Neuronal stem cell (in vitro differentiated cells): ENCODE measurements around the gene CEPT1.

Source experiments
- DNase-seq: peaks from one replicate; pipeline ENCODE4 v3.0.0-alpha.2; 2013; ENCODE audit warnings: low spot score
- H2AFZ ChIP-seq: one replicate; pipeline ENCODE4 v1.6.1; 2013; ENCODE audit warnings: mild to moderate bottlenecking, low read length, inconsistent platforms
- H2AK5ac ChIP-seq: 2 replicates; pipeline ENCODE4 v1.6.1; 2013; ENCODE audit warnings: low read depth, mild to moderate bottlenecking, inconsistent platforms, low read length, moderate library complexity, mixed read lengths
- H2BK120ac ChIP-seq: 2 replicates; pipeline ENCODE4 v1.6.1; 2013; ENCODE audit warnings: low read depth, mild to moderate bottlenecking, inconsistent platforms, low read length, moderate library complexity, mixed read lengths
- H2BK12ac ChIP-seq: one replicate; pipeline ENCODE4 v1.6.1; 2013; ENCODE audit warnings: low read length, inconsistent platforms
- H2BK15ac ChIP-seq: 2 replicates; pipeline ENCODE4 v1.6.1; 2013; ENCODE audit warnings: mild to moderate bottlenecking, low read length, inconsistent platforms, mixed read lengths
- H2BK5ac ChIP-seq: one replicate; pipeline ENCODE4 v1.6.1; 2013; ENCODE audit warnings: inconsistent platforms, mild to moderate bottlenecking, low read length, moderate library complexity
- H3K14ac ChIP-seq: one replicate; pipeline ENCODE4 v1.6.1; 2013; ENCODE audit warnings: low read length, inconsistent platforms
- H3K18ac ChIP-seq: 2 replicates; pipeline ENCODE4 v1.6.1; 2013; ENCODE audit warnings: low read length, inconsistent platforms
- H3K23ac ChIP-seq: 2 replicates; pipeline ENCODE4 v1.6.1; 2013; ENCODE audit warnings: low read depth, mild to moderate bottlenecking, mixed read lengths, low read length, inconsistent platforms; ENCODE audit not compliant: poor library complexity
- H3K27ac ChIP-seq: replicated peaks from 3 replicates; pipeline ENCODE4 v1.5.1; 2013; ENCODE audit warnings: low read length, inconsistent platforms
- H3K27me3 ChIP-seq, 3 experiments: 2 replicates each; pipeline ENCODE4 v1.6.1; 2013; ENCODE audit warnings: low read length in 3 of 3, mild to moderate bottlenecking in 2 of 3, inconsistent platforms in 1 of 3, low read depth in 1 of 3, mixed read lengths in 1 of 3, moderate library complexity in 1 of 3; ENCODE audit not compliant: control insufficient read depth in 3 of 3, insufficient read depth in 3 of 3
- H3K36me3 ChIP-seq, 2 donors: replicated peaks in 1 of 2; 2 replicates each; pipeline ENCODE4 v1.6.1; 2013; ENCODE audit warnings: low read length in 2 of 2; ENCODE audit not compliant: control insufficient read depth in 2 of 2, insufficient read depth in 2 of 2
- H3K4ac ChIP-seq: 2 replicates; pipeline ENCODE4 v1.6.1; 2013; ENCODE audit warnings: inconsistent platforms, mild to moderate bottlenecking, low read length, moderate library complexity
- H3K4me1 ChIP-seq, 2 donors: 1 replicate in 1 of 2; 2 replicates in 1 of 2; pipeline ENCODE4 v1.6.1; 2013; ENCODE audit warnings: low read length in 2 of 2, low read depth in 1 of 2; ENCODE audit not compliant: control insufficient read depth in 2 of 2, insufficient read depth in 1 of 2
- H3K4me2 ChIP-seq: one replicate; pipeline ENCODE4 v1.6.1; 2013; ENCODE audit warnings: mild to moderate bottlenecking, low read length, inconsistent platforms; ENCODE audit not compliant: insufficient read depth, poor library complexity, severe bottlenecking
- H3K4me3 ChIP-seq, 2 donors: 2 replicates each; pipeline ENCODE4 v1.5.1; 2013; ENCODE audit warnings: low read length in 2 of 2, mild to moderate bottlenecking in 2 of 2, inconsistent platforms in 1 of 2, moderate library complexity in 1 of 2
- H3K79me1 ChIP-seq: one replicate; pipeline ENCODE4 v1.6.1; 2013; ENCODE audit warnings: low read depth, mild to moderate bottlenecking, inconsistent platforms, low read length, moderate library complexity
- H3K9ac ChIP-seq: one replicate; pipeline ENCODE4 v1.6.1; 2013; ENCODE audit warnings: mild to moderate bottlenecking, low read depth, low read length, inconsistent platforms; ENCODE audit not compliant: poor library complexity
- H3K9me3 ChIP-seq, 2 donors: replicated peaks in 1 of 2; 2 replicates each; pipeline versions ENCODE3 to v1.6.1; 2013; ENCODE audit warnings: low read length in 2 of 2, mild to moderate bottlenecking in 2 of 2, inconsistent platforms in 1 of 2, low read depth in 1 of 2, mixed read lengths in 1 of 2, moderate library complexity in 1 of 2; ENCODE audit not compliant: control insufficient read depth in 2 of 2, insufficient read depth in 1 of 2
- H4K8ac ChIP-seq: one replicate; pipeline ENCODE4 v1.6.1; 2013; ENCODE audit warnings: low read depth, mild to moderate bottlenecking, inconsistent platforms, low read length, moderate library complexity
- H4K91ac ChIP-seq: one replicate; pipeline ENCODE4 v1.6.1; 2013; ENCODE audit warnings: low read length, low read depth, mild to moderate bottlenecking, inconsistent platforms; ENCODE audit not compliant: poor library complexity
- WGBS, 2 donors: extraction: QIAGEN DNeasy Blood & Tissue Kit; methylation state at CpG; one replicate each; pipeline ENCODE4 v1.1.7; 2013; ENCODE audit warnings: missing lambda C conversion rate in 2 of 2, mixed read lengths in 1 of 2; ENCODE audit not compliant: insufficient read length in 2 of 2, insufficient replicate concordance in 1 of 2; ENCODE audit errors: extremely low coverage in 2 of 2; 5-methylcytosine and 5-hydroxymethylcytosine counted together

CEPT1 gene

DNA sequence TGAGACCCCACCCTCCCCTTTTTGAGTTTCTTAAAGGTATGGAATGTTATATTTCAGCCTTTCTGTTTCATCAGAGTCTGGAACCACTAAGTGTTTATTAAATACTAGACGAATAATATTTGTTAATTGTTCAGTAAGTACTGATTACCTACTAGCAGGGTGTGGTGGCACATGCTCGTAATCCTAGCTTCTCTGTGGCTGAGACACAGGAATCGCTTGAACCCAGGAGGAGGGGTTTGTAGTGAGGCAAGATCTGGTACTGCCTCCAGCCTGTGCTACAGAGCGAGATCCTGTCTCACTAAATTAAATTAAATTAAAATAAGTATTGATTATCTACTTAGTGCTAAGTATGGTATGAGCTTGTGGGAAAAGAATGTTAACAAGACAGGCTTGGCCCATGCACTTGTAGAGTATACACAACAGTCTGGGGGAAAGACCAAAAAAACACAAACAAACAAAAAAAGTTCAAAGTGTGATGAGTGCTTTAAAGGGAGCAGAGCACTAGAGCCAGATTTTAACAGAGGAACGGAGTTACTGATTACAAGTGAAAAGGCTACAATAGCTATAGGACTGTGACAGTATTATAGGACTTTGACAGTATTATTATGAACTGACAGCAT lies 2.4 kb downstream of the CEPT1 start:
- Histone ChIP-seq H2BK120ac (no peak overlapping the region), H3K4me2 (no peak overlapping the region), H3K27me3 (no peaks in the 10 kb centered on the region), H2BK12ac (no peak overlapping the region), H3K36me3 (peaks cover 2 to 21% of the 10 kb centered on the region in 2 donors), H3K23ac (no peak overlapping the region), H3K4ac (no peak overlapping the region), H3K4me1 (peaks cover 2 to 11% of the 10 kb centered on the region in 2 donors), H3K9me3 (no peaks in the 10 kb centered on the region), H3K14ac (no peak overlapping the region), H2AK5ac (no peak overlapping the region), H4K8ac (no peak overlapping the region), H2BK15ac (no peak overlapping the region), H3K79me1 (peaks cover 5% of the 10 kb centered on the region), H3K4me3 (no peak overlapping the region), H2BK5ac (no peak overlapping the region), H3K9ac (no peak overlapping the region), H4K91ac (no peak overlapping the region), H2AFZ (no peak overlapping the region), H3K18ac (no peak overlapping the region), H3K27ac (no peak overlapping the region)
- WGBS, 2 donors, result no CpG with 5 or more reads among the region's 5 CpGs
- no peak for DNase-seq

DNA sequence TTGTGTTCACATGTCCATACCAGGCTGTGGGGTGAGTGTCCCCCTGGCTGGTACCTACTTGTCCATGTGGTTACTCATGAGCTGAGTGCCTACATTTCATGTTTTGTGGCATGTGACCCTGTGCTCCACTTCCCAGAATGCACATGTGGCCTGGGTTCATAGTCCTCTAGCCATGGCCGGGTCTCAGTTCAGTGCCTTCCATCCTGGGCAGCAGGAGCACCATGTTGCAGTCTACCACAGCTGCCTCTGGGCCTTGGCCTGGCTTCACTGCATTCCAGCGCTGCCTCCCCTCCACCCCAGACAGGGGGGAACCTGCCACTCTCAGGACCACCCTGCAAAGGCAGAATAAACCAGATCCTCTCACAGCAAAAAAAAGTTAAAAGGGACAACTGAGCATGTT lies 5.5 kb downstream of the CEPT1 start:
- peak overlapping the region in 1 of 2 donors; percentile 18 for H3K4me3 ChIP-seq
- peaks cover 10 to 43% of the 10 kb centered on the region in 2 donors for H3K36me3 ChIP-seq
- H4K91ac ChIP-seq, result no peak overlapping the region
- no peak overlapping the region for H2BK120ac ChIP-seq
- H2AFZ ChIP-seq, result no peak overlapping the region
- H3K18ac ChIP-seq, result peak overlapping the region; percentile 38
- no peaks in the 10 kb centered on the region for H3K27me3 ChIP-seq
- peaks cover 7% of the 10 kb centered on the region for H3K79me1 ChIP-seq
- H3K4ac ChIP-seq, result no peak overlapping the region
- no CpG with 5 or more reads among the region's 2 CpGs for WGBS, 2 donors
- peak overlapping the region; percentile 96 for H3K23ac ChIP-seq
- H2BK15ac ChIP-seq, result no peak overlapping the region
- H3K4me1 ChIP-seq, result peaks cover 2 to 7% of the 10 kb centered on the region in 2 donors
- no peak overlapping the region for H3K27ac ChIP-seq
- no peak overlapping the region for H3K4me2 ChIP-seq
- H2AK5ac ChIP-seq, result no peak overlapping the region
- peak overlapping the region; percentile 94 for H3K14ac ChIP-seq
- H3K9ac ChIP-seq, result no peak overlapping the region
- no peak overlapping the region for H4K8ac ChIP-seq
- H2BK5ac ChIP-seq, result no peak overlapping the region
- H2BK12ac ChIP-seq, result peak overlapping the region; percentile 41
- DNase-seq, result no peak
- H3K9me3 ChIP-seq, result no peaks in the 10 kb centered on the region

DNA sequence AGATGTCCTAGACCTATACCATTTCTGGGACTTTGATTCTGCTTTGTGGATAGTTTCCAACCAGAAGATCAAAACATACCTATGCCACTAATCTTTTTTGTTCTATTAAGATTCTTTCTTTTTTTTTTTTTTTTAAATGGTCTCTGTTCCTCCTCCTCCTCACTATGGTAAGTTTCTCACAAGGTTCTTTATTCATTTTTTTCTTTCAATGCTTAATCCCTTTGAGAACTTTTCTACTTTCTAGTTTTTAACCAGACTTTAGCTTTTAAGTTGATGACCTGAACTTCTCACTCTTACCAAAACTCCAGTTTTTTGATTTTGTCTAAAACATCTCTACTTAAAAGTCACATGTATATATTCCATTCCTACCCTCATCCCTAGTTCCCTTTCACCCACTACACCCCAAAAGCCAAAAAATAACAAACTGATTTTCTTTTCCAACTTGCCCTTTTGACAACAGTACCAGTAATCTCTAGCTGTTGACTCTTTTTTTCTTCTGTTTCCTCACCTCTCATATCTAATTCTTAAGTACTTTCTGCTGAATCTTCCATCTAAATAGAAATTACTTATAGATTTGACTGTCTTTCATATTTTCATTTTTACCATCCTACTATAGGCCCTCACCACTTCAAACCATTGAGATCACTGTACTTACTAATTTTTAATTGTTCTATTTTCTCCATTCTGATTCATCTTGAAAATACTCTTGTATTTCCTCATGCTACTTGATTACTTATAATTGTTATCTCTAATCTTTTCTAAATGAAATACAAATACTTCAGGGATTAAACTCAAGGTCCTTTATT lies 6.1 kb downstream of the CEPT1 start:
- Histone ChIP-seq H4K91ac (no peak overlapping the region), H3K9me3 (no peaks in the 10 kb centered on the region), H3K4me2 (no peak overlapping the region), H3K18ac (no peak overlapping the region), H2AFZ (no peak overlapping the region), H3K4me1 (peaks cover 2 to 3% of the 10 kb centered on the region in 2 donors), H3K4ac (no peak overlapping the region), H4K8ac (no peak overlapping the region), H3K9ac (no peak overlapping the region), H3K27ac (no peak overlapping the region), H2AK5ac (no peak overlapping the region), H2BK120ac (no peak overlapping the region), H3K27me3 (no peaks in the 10 kb centered on the region), H2BK12ac (no peak overlapping the region), H3K14ac (no peak overlapping the region), H2BK15ac (no peak overlapping the region), H3K36me3 (peaks cover 10 to 50% of the 10 kb centered on the region in 2 donors), H3K23ac (no peak overlapping the region), H3K4me3 (no peak overlapping the region), H3K79me1 (peaks cover 9% of the 10 kb centered on the region), H2BK5ac (no peak overlapping the region)
- no peak for DNase-seq

DNA sequence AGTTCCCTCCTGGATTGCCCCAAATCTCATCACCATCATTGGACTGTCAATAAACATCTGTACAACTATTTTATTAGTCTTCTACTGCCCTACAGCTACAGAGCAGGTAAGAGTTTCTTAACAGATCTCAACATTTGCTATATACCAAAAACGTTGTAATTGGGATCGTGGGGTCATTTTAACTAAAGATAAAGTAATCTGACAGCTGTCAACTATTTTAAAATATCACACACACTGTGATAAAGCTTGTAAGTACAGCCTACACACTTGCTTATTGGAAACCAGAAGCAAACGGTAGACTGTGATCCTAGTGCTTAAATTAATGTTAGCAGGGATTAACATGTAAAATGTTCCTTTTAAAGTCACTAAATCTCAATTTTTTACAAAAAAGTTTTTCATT lies 7.9 kb downstream of the CEPT1 start:
- Histone ChIP-seq H3K18ac (no peak overlapping the region), H3K4me1 (peaks cover 0 to 2% of the 10 kb centered on the region in 2 donors), H3K9me3 (peaks cover 0 to under 1% of the 10 kb centered on the region in 2 donors), H3K36me3 (peaks cover 10 to 67% of the 10 kb centered on the region in 2 donors), H2AK5ac (no peak overlapping the region), H3K4me3 (no peak overlapping the region), H2BK5ac (no peak overlapping the region), H4K8ac (no peak overlapping the region), H2BK12ac (no peak overlapping the region), H2BK120ac (no peak overlapping the region), H4K91ac (no peak overlapping the region), H3K4me2 (no peak overlapping the region), H3K79me1 (peaks cover 9% of the 10 kb centered on the region), H2AFZ (no peak overlapping the region), H3K9ac (no peak overlapping the region), H3K27me3 (no peaks in the 10 kb centered on the region), H3K14ac (no peak overlapping the region), H2BK15ac (no peak overlapping the region), H3K23ac (no peak overlapping the region), H3K4ac (no peak overlapping the region), H3K27ac (no peak overlapping the region)
- WGBS, 2 donors, result no CpG with 5 or more reads among the region's 3 CpGs
- no peak for DNase-seq
